NB4 (cell line): ENCODE measurements around the gene OR2H2.

Experiments used
- CTCF ChIP-seq: IDR thresholded peaks from one replicate; pipeline ENCODE4 v1.5.1; 2012; ENCODE audit warnings: low read depth, low read length
- MAX ChIP-seq: IDR thresholded peaks from 2 replicates; pipeline ENCODE4 v1.6.1; 2011; ENCODE audit warnings: low read depth, low read length
- POLR2A ChIP-seq: IDR thresholded peaks from 2 replicates; pipeline ENCODE4 v1.6.1; 2011; ENCODE audit warnings: mild to moderate bottlenecking; ENCODE audit not compliant: insufficient read length; ENCODE audit errors: extremely low read depth

GRCh38 chr6:29593199-29593855 is 8.4 kb downstream of the OR2H2 start:
- no peak for TF ChIP-seq CTCF
- no peak for TF ChIP-seq MAX
- no peak for TF ChIP-seq POLR2A
